HCT116 (cell line): Measurements from ENCODE around the gene CLIC5. TPM values are rescaled to one million over a fixed set of nuclear protein-coding genes. Genes with fewer than 3 reads are reported as not detected.

Experiments
- ATAC-seq: fragments of 200-7000 bp; cut with Tn5 transposase; 2 replicates; pipeline ENCODE4 v1.9.1; 2020; ENCODE audit warnings: mild to moderate bottlenecking, moderate library complexity
- BruUV-seq: library from RNA; stranded (reverse); fragments of 400-500 nt; replicated peaks from 2 replicates; lab custom pipeline; 2021; lab: Mats Ljungman, UMichigan
- CTCF ChIA-PET: fragments of 300-600 bp; sonication (Branson Sonifier 250); formaldehyde crosslinking; loops from one replicate; lab custom pipeline; 2021; ENCODE audit warnings: antibody characterized with exemption; lab: Charles Lee
- POLR2A ChIA-PET: fragments of 300-600, 350-600 bp; sonication (Branson Sonifier 250); formaldehyde crosslinking; loops from one replicate; lab custom pipeline; 2021; ENCODE audit warnings: antibody characterized with exemption; lab: Charles Lee
- RAD21 ChIA-PET, 2 experiments: fragments of 300-600 bp; sonication (Branson Sonifier 250); formaldehyde crosslinking; loops; one replicate each; lab custom pipeline; 2023; ENCODE audit warnings: low total read pairs in 2 of 2; ENCODE audit not compliant: uncharacterized antibody in 2 of 2, unreplicated experiment in 2 of 2, low non-redundant PET in 1 of 2; lab: Charles Lee
- DNase-seq: peaks from one replicate; pipeline ENCODE4 v3.0.0-alpha.2; 2010; ENCODE audit warnings: low read depth, low spot score
- H2AFZ ChIP-seq: fragments of 200-600 bp; shearing (Covaris generic), sonication (generic); 2 replicates; pipeline ENCODE4 v1.6.1; 2017; ENCODE audit warnings: low read depth, mixed run types, mixed read lengths, antibody characterized with exemption, low read length; ENCODE audit not compliant: poor library complexity, severe bottlenecking
- H3K27ac ChIP-seq: 2 replicates; pipeline ENCODE4 v1.5.1; 2012; ENCODE audit warnings: low read depth, low read length
- H3K27me3 ChIP-seq: fragments of 200-600 bp; sonication (generic); 2 replicates; pipeline ENCODE4 v1.6.1; 2016; ENCODE audit warnings: mixed run types, low read length, mixed read lengths; ENCODE audit not compliant: insufficient read depth
- H3K36me3 ChIP-seq, 2 experiments: fragments of 200-500 bp in 1 of 2; fragments of 200-600 bp in 1 of 2; sonication (Bioruptor generic) in 1 of 2; sonication (generic) in 1 of 2; 2 replicates each; pipeline versions ENCODE4 v1.5.1 to v1.6.1; 2014 to 2016; ENCODE audit warnings: low read length in 2 of 2, inconsistent platforms in 1 of 2, mixed read lengths in 1 of 2, mixed run types in 1 of 2; ENCODE audit not compliant: insufficient read depth in 2 of 2, control insufficient read depth in 1 of 2
- H3K4me1 ChIP-seq, 2 experiments: fragments of 200-600 bp in 1 of 2; sonication (generic) in 1 of 2; 2 replicates each; pipeline versions ENCODE4 v1.5.1 to v1.6.1; 2012 to 2017; ENCODE audit warnings: low read length in 2 of 2, inconsistent platforms in 1 of 2, mild to moderate bottlenecking in 1 of 2, mixed read lengths in 1 of 2, mixed run types in 1 of 2, moderate library complexity in 1 of 2; ENCODE audit not compliant: insufficient read depth in 2 of 2, control insufficient read depth in 1 of 2
- H3K4me2 ChIP-seq: fragments of 200-600 bp; sonication (generic); 2 replicates; pipeline ENCODE4 v1.6.1; 2017; ENCODE audit warnings: mixed run types, low read length, mixed read lengths
- H3K4me3 ChIP-seq, 2 experiments: fragments of 200-600 bp in 1 of 2; sonication (generic) in 1 of 2; replicated peaks in 1 of 2; 2 replicates each; pipeline ENCODE4 v1.5.1; 2011 to 2016; ENCODE audit warnings: low read length in 2 of 2, control low read depth in 1 of 2, low read depth in 1 of 2, mild to moderate bottlenecking in 1 of 2, mixed read lengths in 1 of 2, mixed run types in 1 of 2
- H3K79me2 ChIP-seq: fragments of 200-600 bp; sonication (generic); 2 replicates; pipeline ENCODE4 v1.6.1; 2017; ENCODE audit warnings: mild to moderate bottlenecking, mixed run types, low read length, moderate library complexity, mixed read lengths; ENCODE audit not compliant: insufficient read depth
- H3K9ac ChIP-seq: fragments of 200-600 bp; sonication (generic); 2 replicates; pipeline ENCODE4 v1.6.1; 2016; ENCODE audit warnings: low read length, mixed read lengths
- H3K9me2 ChIP-seq: fragments of 200-600 bp; sonication (generic), shearing (Covaris generic); 2 replicates; pipeline ENCODE4 v1.6.1; 2017; ENCODE audit warnings: mixed run types, mild to moderate bottlenecking, moderate library complexity; ENCODE audit not compliant: insufficient read depth
- H3K9me3 ChIP-seq, 2 experiments: fragments of 200-500 bp in 1 of 2; fragments of 200-600 bp in 1 of 2; sonication (Bioruptor generic) in 1 of 2; sonication (generic) in 1 of 2; 2 replicates each; pipeline ENCODE4 v1.6.1; 2014 to 2017; ENCODE audit warnings: low read length in 2 of 2, mixed read lengths in 2 of 2, inconsistent platforms in 1 of 2, low read depth in 1 of 2, mild to moderate bottlenecking in 1 of 2, mixed run types in 1 of 2, moderate library complexity in 1 of 2; ENCODE audit not compliant: control insufficient read depth in 1 of 2, insufficient read depth in 1 of 2
- H4K20me1 ChIP-seq: fragments of 200-600 bp; sonication (generic), shearing (Covaris generic); 2 replicates; pipeline ENCODE4 v1.6.1; 2017; ENCODE audit warnings: mixed run types, mild to moderate bottlenecking, moderate library complexity; ENCODE audit not compliant: insufficient read depth
- CBX3 ChIP-seq: IDR thresholded peaks from 2 replicates; pipeline ENCODE4 v1.6.1; 2012; ENCODE audit warnings: low read depth
- CEBPB ChIP-seq: IDR thresholded peaks from 2 replicates; pipeline ENCODE4 v1.6.1; 2012; ENCODE audit warnings: low read depth
- CTCF ChIP-seq, 3 experiments: fragments of 200-600 bp in 1 of 3; sonication (generic) in 1 of 3; IDR thresholded peaks in 2 of 3; conservative IDR thresholded peaks in 1 of 3; 2 replicates each; pipeline ENCODE4 v1.5.1; 2012 to 2017; ENCODE audit warnings: low read depth in 2 of 3, low read length in 2 of 3, antibody characterized with exemption in 1 of 3, borderline replicate concordance in 1 of 3, control low read depth in 1 of 3, mild to moderate bottlenecking in 1 of 3, mixed read lengths in 1 of 3, mixed run types in 1 of 3, moderate library complexity in 1 of 3; ENCODE audit not compliant: insufficient read depth in 1 of 3
- EGR1 ChIP-seq: IDR thresholded peaks from 2 replicates; pipeline ENCODE4 v1.6.1; 2012; ENCODE audit warnings: low read depth
- ELF1 ChIP-seq: IDR thresholded peaks from 2 replicates; pipeline ENCODE4 v1.6.1; 2012; ENCODE audit warnings: low read depth, borderline replicate concordance
- EZH2 ChIP-seq: fragments of 200-600 bp; sonication (generic); IDR thresholded peaks from 2 replicates; pipeline ENCODE4 v1.6.1; 2017; ENCODE audit warnings: antibody characterized with exemption, mixed run types
- EZH2phosphoT487 ChIP-seq: fragments of 200-600 bp; IDR thresholded peaks from 2 replicates; pipeline ENCODE4 v1.6.1; 2018; ENCODE audit warnings: antibody characterized with exemption, borderline replicate concordance
- JUND ChIP-seq: IDR thresholded peaks from 2 replicates; pipeline ENCODE4 v1.6.1; 2012
- MAX ChIP-seq: IDR thresholded peaks from 2 replicates; pipeline ENCODE4 v1.6.1; 2012
- POLR2A ChIP-seq: IDR thresholded peaks from 2 replicates; pipeline ENCODE4 v1.7.0; 2011; ENCODE audit warnings: borderline replicate concordance; ENCODE audit not compliant: insufficient read depth, insufficient read length; ENCODE audit errors: extremely low read depth
- RAD21 ChIP-seq: IDR thresholded peaks from 2 replicates; pipeline ENCODE4 v1.6.1; 2012; ENCODE audit warnings: low read depth, mild to moderate bottlenecking
- SRF ChIP-seq: IDR thresholded peaks from 2 replicates; pipeline ENCODE4 v1.6.1; 2012; ENCODE audit warnings: low read depth
- YY1 ChIP-seq: IDR thresholded peaks from 2 replicates; pipeline ENCODE4 v1.6.1; 2011; ENCODE audit warnings: low read length, low read depth, moderate library complexity, mild to moderate bottlenecking; ENCODE audit not compliant: insufficient replicate concordance; ENCODE audit errors: extremely low read depth
- intact Hi-C: fragments of 100-400 bp; cut with micrococcal nuclease; formaldehyde crosslinking; loops from 2 replicates; pipeline ENCODE4 v1.10.0; 2022
- total RNA-seq: library from RNA; stranded (reverse); gene quantifications from one replicate; pipeline ENCODE4 v1.2.1, GENCODE V29; 2021; ENCODE audit not compliant: unreplicated experiment
- TF ChIP-seq, protein P1 (sequence below): IDR thresholded peaks from 2 replicates; pipeline ENCODE4 v1.6.1; 2012; ENCODE audit warnings: low read depth
- TF ChIP-seq, protein P2 (sequence below): IDR thresholded peaks from 2 replicates; pipeline ENCODE4 v1.6.1; 2011; ENCODE audit warnings: mild to moderate bottlenecking, low read length, moderate library complexity; ENCODE audit not compliant: insufficient replicate concordance; ENCODE audit errors: extremely low read depth

CLIC5 gene
- total RNA-seq, 1 experiment from 2014 or later, result 0.20 TPM

GRCh38 chr6:45986746-45987274 lies 28.9 kb downstream of the CLIC5 start (continued):
- TF ChIP-seq, protein P1, sequence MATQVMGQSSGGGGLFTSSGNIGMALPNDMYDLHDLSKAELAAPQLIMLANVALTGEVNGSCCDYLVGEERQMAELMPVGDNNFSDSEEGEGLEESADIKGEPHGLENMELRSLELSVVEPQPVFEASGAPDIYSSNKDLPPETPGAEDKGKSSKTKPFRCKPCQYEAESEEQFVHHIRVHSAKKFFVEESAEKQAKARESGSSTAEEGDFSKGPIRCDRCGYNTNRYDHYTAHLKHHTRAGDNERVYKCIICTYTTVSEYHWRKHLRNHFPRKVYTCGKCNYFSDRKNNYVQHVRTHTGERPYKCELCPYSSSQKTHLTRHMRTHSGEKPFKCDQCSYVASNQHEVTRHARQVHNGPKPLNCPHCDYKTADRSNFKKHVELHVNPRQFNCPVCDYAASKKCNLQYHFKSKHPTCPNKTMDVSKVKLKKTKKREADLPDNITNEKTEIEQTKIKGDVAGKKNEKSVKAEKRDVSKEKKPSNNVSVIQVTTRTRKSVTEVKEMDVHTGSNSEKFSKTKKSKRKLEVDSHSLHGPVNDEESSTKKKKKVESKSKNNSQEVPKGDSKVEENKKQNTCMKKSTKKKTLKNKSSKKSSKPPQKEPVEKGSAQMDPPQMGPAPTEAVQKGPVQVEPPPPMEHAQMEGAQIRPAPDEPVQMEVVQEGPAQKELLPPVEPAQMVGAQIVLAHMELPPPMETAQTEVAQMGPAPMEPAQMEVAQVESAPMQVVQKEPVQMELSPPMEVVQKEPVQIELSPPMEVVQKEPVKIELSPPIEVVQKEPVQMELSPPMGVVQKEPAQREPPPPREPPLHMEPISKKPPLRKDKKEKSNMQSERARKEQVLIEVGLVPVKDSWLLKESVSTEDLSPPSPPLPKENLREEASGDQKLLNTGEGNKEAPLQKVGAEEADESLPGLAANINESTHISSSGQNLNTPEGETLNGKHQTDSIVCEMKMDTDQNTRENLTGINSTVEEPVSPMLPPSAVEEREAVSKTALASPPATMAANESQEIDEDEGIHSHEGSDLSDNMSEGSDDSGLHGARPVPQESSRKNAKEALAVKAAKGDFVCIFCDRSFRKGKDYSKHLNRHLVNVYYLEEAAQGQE, result no peak
- TF ChIP-seq CEBPB (no peak), POLR2A (no peak), EGR1 (no peak), CBX3 (no peak), MAX (no peak), JUND (no peak)

GRCh38 chr6:45984788-45985425 lies 30.8 kb downstream of the CLIC5 start:
- intact Hi-C loops, result no loop called here
- Histone ChIP-seq H4K20me1 (no peaks in the 10 kb centered on the region), H3K9me3 (no peaks in the 10 kb centered on the region), H2AFZ (no peak overlapping the region), H3K79me2 (no peaks in the 10 kb centered on the region), H3K4me2 (no peak overlapping the region), H3K36me3 (no peaks in the 10 kb centered on the region), H3K27ac (no peak overlapping the region), H3K27me3 (no peaks in the 10 kb centered on the region), H3K9ac (no peak overlapping the region), H3K4me3 (no peak overlapping the region), H3K4me1 (peaks cover 2 to 23% of the 10 kb centered on the region in 2 experiments; a peak in 2 of 4 replicates), H3K9me2 (no peaks in the 10 kb centered on the region)
- ChIA-PET RAD21 (no interaction called here), POLR2A (no interaction called here), CTCF (no interaction called here)
- DNase-seq (no peak), ATAC-seq (no peak)
- TF ChIP-seq CTCF (IDR thresholded peaks at IDR 0.05 in 2 of 3, conservative IDR thresholded peaks at IDR 0.05 in 1 of 3; ENCODE audit: borderline replicate concordance in 1 of 3, insufficient read depth in 1 of 3, low read depth in 2 of 3, low read length in 2 of 3) (no peak), ELF1 (no peak), EZH2phosphoT487 (no peak), EZH2 (no peak), RAD21 (no peak), SRF (no peak), MAX (no peak), YY1 (no peak), CEBPB (no peak), EGR1 (no peak)
- TF ChIP-seq, protein P2, sequence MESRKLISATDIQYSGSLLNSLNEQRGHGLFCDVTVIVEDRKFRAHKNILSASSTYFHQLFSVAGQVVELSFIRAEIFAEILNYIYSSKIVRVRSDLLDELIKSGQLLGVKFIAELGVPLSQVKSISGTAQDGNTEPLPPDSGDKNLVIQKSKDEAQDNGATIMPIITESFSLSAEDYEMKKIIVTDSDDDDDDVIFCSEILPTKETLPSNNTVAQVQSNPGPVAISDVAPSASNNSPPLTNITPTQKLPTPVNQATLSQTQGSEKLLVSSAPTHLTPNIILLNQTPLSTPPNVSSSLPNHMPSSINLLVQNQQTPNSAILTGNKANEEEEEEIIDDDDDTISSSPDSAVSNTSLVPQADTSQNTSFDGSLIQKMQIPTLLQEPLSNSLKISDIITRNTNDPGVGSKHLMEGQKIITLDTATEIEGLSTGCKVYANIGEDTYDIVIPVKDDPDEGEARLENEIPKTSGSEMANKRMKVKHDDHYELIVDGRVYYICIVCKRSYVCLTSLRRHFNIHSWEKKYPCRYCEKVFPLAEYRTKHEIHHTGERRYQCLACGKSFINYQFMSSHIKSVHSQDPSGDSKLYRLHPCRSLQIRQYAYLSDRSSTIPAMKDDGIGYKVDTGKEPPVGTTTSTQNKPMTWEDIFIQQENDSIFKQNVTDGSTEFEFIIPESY, result no peak
- BruUV-seq, result no TSS peak
